ENCODE results near the gene TIMELESS.
"Not testable (repeated sequence)": the region's sequence is repeated elsewhere in the genome, so short reads cannot be mapped to it uniquely, and the experiment has no call there.

TIMELESS gene

GRCh38 chr12:56469007-56469930 is 20.0 kb upstream of the TIMELESS start:
- FAIRE-seq (no peak), DNase-seq (ENCODE audit: insufficient read length, low spot score) (no peak)

DNA sequence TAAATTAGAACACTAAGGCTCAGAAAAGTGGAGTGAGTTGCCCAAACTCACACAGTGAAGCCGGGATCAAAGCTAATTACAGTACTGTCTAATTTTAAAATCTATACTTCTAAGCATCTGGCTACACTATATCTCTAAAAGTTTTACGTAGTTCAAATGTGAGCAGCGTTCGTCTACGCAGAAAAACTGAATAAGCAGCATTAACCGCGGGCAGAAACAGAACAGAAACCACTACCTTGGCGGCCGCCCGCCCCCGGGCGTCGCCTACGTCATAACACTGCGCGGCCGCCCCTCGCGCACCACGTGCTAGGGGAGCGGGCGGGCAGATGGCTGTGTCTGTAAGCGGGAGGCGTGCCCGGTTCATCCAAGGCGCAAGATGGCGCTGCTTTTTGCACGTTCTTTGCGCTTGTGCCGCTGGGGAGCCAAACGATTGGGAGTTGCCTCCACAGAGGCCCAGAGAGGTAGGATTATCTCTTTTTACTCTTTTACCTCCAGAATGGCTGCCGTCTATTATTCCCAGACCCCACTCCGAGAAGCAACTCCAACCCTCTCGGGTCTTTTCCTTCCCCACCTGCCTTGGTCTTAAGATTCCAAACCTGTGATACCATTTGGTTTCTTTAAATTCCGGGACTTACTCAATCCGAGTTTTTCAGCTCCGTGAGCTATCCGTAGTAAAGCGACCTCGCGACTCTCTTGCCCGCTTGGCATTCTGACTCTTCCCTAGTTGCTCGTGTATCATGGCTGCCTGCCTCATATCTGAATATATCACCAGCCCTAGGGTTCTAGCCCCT is 19.2 kb upstream of the TIMELESS start, which contains the start of gene SPRYD4:
Gene SPRYD4, plus strand, starts transcription at position 363 of the 791 bp plus-strand sequence. Its CDS starts 14 bp downstream, at position 377.
- DNase-seq (ENCODE audit: insufficient read length, low spot score) = peak; percentile 95
- FAIRE-seq = peak; percentile 42

DNA sequence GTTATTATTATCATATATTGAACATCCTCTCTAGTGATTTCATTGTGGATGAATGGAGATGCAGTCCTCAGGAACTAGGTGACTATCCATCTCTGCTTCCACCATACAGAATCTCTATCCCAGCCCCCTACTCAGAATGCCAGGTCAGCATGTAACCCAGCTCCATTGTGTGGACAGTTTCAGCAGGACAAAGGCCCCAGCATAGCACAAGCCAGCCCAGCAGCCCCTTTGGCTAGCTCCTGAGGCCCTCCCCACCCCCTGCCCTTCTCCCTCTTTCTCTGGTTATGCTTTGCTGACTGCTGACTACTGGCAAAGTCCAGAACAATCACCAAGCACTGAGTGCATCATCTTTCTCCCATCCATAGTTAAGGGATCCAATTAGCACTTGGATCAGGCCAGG is 13.3 kb upstream of the TIMELESS start:
- no peak for FAIRE-seq

DNA sequence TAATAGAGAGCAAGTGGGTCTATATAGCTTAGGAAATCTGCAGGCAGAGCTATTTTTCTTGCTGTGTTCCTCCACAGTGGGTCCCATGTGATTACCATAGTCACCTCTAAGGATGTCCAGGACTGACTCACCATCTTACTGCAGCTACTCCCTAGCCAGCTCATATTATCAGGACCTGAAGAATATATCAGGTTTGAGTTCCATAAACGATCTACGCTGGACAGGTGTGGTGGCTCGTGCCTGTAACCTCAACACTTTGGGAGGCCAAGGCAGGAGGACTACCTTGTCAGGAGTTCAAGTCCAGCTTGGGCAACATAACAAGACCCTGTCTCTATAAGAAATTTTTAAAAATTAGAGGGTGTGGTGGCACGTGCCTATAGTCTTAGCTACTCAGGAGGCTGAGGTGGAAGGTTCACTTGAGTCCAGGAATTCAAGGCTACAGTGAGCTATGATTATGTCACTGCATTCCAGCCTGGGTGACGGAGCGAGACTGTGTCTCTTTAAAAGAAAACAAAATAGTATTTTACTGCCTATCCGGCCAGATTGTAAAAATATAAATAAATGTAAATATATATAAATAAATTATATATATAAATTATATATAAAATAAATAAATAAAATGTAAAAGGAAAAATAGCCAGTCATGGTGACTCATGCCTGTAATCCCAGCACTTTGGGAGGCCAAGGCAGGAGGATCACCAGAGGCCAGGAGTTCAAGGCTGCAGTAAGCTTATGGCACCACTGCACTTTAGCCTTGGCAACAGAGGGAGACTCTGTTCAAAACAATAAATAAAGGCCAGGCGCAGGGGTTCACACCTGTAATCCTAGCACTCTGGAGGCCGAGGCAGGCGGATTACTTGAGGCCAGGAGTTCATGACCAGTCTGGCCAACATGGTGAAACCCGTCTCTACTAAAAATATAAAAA is 12.3 kb upstream of the TIMELESS start:
- no peak for FAIRE-seq

More for the DNA sequence above, 13.3 kb upstream of the TIMELESS start:
- no peak for DNase-seq (ENCODE audit: insufficient read length, low spot score)

DNA sequence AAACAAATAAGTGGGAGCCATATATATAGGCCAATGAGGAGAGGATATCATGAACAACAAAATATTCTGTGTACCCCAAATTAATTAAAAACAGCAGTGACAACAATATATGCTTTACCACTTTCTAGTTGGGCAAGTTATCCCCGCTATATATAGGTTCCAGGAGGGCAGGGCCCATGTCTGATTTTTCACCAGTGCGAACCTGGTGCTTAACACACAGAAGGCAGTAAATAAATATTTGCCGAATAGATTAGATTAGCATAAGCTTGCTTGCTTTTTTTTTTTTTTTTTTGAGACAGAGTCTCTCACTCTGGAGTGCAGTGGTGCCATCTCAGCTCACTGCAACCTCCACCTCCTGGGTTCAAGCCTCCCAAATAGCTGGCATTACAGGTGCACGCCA is 8.6 kb upstream of the TIMELESS start:
- DNase-seq (ENCODE audit: insufficient read length, low spot score) = no peak

More for the DNA sequence above, 12.3 kb upstream of the TIMELESS start:
- no peak for DNase-seq (ENCODE audit: insufficient read length, low spot score)

DNA sequence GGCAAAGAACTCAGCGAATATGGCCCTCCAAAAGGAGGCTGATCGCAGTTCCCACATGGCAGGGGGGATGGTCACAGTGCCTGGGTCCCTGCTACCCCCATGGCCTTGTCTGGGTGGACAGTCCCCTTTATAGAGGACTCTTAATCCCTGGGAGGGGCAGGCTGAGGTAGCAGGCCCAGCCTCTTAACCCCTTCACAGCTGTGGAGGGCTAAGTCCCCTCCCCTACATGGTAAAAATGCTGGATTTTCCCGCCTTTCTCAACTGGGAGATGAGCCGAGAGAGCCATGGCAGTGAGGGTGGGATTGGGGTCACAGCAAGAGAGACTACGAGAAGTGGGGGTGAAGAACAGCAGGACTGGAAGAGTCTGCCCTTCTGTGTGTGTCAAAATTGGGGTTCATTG is 5.3 kb upstream of the TIMELESS start, which contains the start of gene MIP:
Gene MIP, minus strand, starts transcription at position 101 of the 400 bp plus-strand sequence. Its CDS starts 44 bp downstream, at position 57.
- FAIRE-seq (no peak), DNase-seq (ENCODE audit: insufficient read length, low spot score) (no peak)

More for the DNA sequence above, 8.6 kb upstream of the TIMELESS start:
- no peak for FAIRE-seq

GRCh38 chr12:56451147-56451546 is 1.9 kb upstream of the TIMELESS start:
- no peak for FAIRE-seq
- no peak for DNase-seq (ENCODE audit: insufficient read length, low spot score)

- no peak for FAIRE-seq
- DNase-seq (ENCODE audit: insufficient read length, low spot score) = no peak
Measured at GRCh38 chr12:56450241-56450640, 1.0 kb upstream of the TIMELESS start.

DNA sequence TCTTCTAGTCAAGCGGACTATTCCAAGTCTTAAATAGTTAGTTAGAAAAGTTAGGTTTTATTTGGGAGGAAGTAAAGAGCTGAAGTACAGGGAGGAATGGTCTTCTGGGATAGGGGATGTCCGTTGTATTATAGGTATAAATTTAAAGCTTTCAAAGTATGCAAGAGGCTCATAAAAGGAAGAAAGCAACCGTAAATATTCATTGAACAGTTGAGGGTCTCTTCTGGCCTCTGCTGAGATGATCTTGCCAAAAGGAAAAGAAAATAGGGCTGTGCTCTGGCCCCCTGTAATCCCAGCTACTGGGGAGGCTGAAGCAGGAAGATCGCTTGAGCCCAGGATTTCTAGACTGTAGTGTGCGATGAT is 377 bp upstream of the TIMELESS start:
- FAIRE-seq = no peak
- no peak for DNase-seq (ENCODE audit: insufficient read length, low spot score)

GRCh38 chr12:56443208-56443607 is 6.0 kb downstream of the TIMELESS start:
- not testable (repeated sequence) for FAIRE-seq; DNase-seq (ENCODE audit: insufficient read length, low spot score)

DNA sequence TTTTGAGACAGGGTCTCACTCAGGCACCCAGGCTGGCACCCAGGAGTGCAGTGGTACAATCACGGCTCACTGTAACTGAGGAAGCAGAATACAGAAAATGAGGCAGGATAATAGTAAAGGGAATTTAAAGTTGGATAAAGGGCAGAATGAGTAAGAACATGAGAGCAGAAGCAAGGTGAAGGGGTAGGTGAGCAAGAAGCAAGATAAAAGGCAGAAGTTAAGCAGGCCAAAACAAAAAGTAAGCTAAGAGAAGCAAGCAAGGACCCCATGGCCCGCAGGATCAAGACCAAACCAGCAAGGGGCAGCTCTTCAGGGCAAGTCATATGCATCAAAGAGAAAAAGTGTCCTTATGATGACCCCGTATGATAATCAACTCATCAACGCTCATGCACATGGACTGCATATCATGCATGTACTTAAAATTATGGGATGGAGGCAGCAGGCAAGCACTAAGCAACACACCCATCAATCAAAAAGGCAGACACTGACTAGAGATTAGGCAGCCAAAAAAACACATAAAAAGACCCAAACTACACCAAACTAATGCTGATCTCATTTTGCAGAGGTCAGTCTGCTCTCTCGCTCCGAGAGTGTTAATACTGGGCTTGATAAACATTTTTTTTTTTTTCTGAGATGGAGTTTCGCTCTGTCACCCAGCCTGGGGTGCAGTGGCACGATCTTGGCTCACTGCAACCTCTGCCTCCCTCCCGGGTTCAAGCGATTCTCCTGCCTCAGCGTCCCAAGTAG is 11.6 kb downstream of the TIMELESS start:
- DNase-seq (ENCODE audit: insufficient read length, low spot score) (no peak), FAIRE-seq (no peak)

DNA sequence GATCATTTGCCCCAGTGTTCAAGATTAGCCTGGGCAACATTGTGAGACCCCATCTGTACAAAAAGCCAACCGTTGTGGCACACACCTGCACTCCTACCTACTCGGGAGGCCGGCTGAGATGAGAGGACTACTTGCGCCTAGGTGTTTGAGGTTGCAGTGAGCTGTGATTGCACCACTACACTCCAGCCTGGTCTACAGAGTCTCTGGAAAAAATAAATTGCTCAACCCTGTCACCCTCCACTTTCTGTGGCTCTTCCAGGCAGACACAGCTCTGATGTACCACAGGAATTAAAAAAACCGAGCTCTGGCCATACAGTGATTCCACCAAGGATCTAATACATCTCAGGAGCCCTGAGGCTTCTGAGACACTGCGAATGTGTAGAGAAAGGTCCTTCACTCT is 14.4 kb downstream of the TIMELESS start:
- DNase-seq (ENCODE audit: insufficient read length, low spot score) = no peak
- no peak for FAIRE-seq

DNA sequence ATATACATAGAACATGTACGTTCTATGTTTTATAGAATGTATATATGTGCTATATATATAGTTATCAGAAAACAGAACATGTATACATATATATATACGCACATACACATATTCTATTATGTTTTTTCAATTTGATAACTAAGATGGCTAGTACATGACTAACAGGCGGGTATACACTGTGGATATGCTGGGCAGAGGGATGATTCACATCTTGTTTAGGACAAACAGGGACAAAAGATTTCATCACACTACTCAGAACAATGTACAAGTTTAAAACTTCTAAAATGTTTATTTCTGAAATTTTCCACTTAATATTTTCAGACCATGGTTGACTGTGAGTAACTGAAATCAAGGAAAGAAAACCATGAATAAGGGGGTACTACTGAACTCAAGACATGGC is 17.4 kb downstream of the TIMELESS start:
- FAIRE-seq = no peak
- DNase-seq (ENCODE audit: insufficient read length, low spot score) = no peak

DNA sequence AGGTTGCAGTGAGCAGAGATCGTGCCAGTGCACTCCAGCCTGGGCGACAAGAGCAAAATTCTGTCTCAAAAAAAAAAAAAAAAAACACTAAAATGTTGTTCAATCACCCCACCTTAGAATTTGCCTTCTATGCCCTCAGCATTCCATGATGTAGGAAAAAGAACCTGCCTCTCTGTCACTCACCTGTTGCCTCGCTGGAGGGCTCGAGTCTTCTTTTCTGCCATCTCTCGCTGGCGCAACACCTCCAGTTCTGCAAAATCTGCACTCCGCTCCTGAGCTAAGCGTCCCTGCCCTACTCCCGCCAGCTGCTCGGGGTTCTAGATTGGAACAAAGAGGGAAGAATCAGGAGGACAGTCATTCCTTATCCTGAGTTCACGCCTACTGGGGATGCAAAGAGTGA is 17.9 kb downstream of the TIMELESS start:
- DNase-seq (ENCODE audit: insufficient read length, low spot score) (no peak), FAIRE-seq (no peak)

GRCh38 chr12:56425940-56426438 is 23.2 kb downstream of the TIMELESS start:
- FAIRE-seq (no peak), DNase-seq (ENCODE audit: insufficient read length, low spot score) (no peak)

- DNase-seq (ENCODE audit: insufficient read length, low spot score) = no peak
- peak; percentile 9 for FAIRE-seq
Measured at GRCh38 chr12:56425193-56425592, 24.0 kb downstream of the TIMELESS start.

DNA sequence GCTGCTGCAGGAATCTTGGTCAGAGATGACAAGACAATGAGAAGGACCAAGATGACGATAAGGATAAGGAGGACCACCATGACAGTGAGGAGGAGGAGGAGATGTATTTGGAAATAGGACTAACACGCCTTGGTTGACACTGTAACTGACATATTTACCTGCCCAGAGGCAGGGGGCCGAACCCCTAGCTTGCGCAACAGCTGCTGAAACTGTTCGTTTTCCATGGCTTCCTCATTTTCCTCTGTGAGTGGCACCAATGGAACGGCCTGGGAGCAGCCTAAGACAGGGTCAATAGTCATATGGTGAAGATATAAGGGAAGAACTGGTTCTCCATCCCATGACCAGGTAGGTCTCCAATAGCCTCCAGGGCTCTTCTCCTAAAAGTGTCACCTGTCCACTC is 28.8 kb downstream of the TIMELESS start:
- DNase-seq (ENCODE audit: insufficient read length, low spot score) (no peak), FAIRE-seq (no peak)

- no peak for FAIRE-seq
- no peak for DNase-seq (ENCODE audit: insufficient read length, low spot score)
Measured at GRCh38 chr12:56417739-56418138, 31.5 kb downstream of the TIMELESS start.

- no peak for FAIRE-seq
- no peak for DNase-seq (ENCODE audit: insufficient read length, low spot score)
Measured at GRCh38 chr12:56414401-56414800, 34.8 kb downstream of the TIMELESS start.
